ENCODE data around the gene CHIC2. TPM values are rescaled to one million over a fixed set of nuclear protein-coding genes. Genes with fewer than 3 reads are reported as not detected.

Gene CHIC2
- total RNA-seq, 1 experiment from 2014 or later = 10.8 TPM

DNA sequence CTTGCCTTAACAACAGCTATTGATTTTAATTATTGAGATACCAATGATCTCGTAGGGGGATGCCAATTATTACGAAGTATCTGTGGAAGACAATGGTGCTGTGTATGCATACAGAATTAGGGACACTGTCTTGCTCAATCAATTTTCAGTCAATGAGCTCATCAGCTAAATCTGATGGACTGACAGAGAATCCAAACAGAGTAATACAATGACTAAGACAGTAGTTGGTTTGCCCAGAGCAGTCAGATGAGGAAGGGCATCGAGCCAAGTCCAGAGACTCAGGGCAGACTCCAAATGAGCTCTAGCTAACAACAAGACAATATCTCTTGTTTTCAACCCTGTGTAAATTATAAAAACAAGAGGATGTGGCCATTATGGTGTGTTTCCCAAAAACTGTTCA is 20.9 kb upstream of the CHIC2 start:
- DNase-seq (ENCODE audit: low read depth, low spot score) (no peak), ATAC-seq (no peak)
- RAD21 ChIA-PET (ENCODE audit: low non-redundant PET in 1 of 2, low total read pairs in 2 of 2, uncharacterized antibody in 2 of 2, unreplicated experiment in 2 of 2) = no interaction called here
- CTCF ChIA-PET = no interaction called here
- no peaks in the 10 kb centered on the region for H3K9me3 ChIP-seq (ENCODE audit: control insufficient read depth in 1 of 2, insufficient read depth in 1 of 2, low read depth in 1 of 2, low read length in 2 of 2)
- intact Hi-C loops (cut with micrococcal nuclease) = no loop called here
- no peaks in the 10 kb centered on the region for H3K27me3 ChIP-seq (ENCODE audit: insufficient read depth, low read length)
- H4K20me1 ChIP-seq (ENCODE audit: insufficient read depth) = no peaks in the 10 kb centered on the region
- peaks cover 12 to 22% of the 10 kb centered on the region in 2 experiments for H3K4me1 ChIP-seq (ENCODE audit: control insufficient read depth in 1 of 2, insufficient read depth in 2 of 2, low read length in 2 of 2)
- H3K9ac ChIP-seq (ENCODE audit: low read length) = no peak overlapping the region
- H3K27ac ChIP-seq (ENCODE audit: low read depth, low read length) = no peak overlapping the region
- no peak overlapping the region for H3K4me2 ChIP-seq (ENCODE audit: low read length)
- no peak overlapping the region for H3K4me3 ChIP-seq (replicated peaks in 1 of 2; ENCODE audit: low read depth in 1 of 2, low read length in 2 of 2)
- no peaks in the 10 kb centered on the region for H3K36me3 ChIP-seq (ENCODE audit: control insufficient read depth in 1 of 2, insufficient read depth in 2 of 2, low read length in 2 of 2)
- no peaks in the 10 kb centered on the region for H3K79me2 ChIP-seq (ENCODE audit: insufficient read depth, low read length)
- POLR2A ChIA-PET = no interaction called here
- no TSS peak for BruUV-seq (replicated peaks)
- no peak for TF ChIP-seq EGR1 (IDR thresholded peaks at IDR 0.05; ENCODE audit: low read depth)
- TF ChIP-seq SRF (IDR thresholded peaks at IDR 0.05; ENCODE audit: low read depth) = no peak
- no peak for TF ChIP-seq EZH2 (IDR thresholded peaks at IDR 0.05)
- TF ChIP-seq ZNF274 (IDR thresholded peaks at IDR 0.05; ENCODE audit: low read depth, low read length) = no peak
- TF ChIP-seq JUND (IDR thresholded peaks at IDR 0.05) = no peak
- TF ChIP-seq CEBPB (IDR thresholded peaks at IDR 0.05; ENCODE audit: low read depth) = 0 out of 2 replicates have a peak, but pooled peaks have one; percentile 29
- TF ChIP-seq FOSL1 (IDR thresholded peaks at IDR 0.05; ENCODE audit: low read depth) = no peak
- H2AFZ ChIP-seq (ENCODE audit: low read depth, low read length, poor library complexity, severe bottlenecking) = no peak overlapping the region
- no peaks in the 10 kb centered on the region for H3K9me2 ChIP-seq (ENCODE audit: insufficient read depth)

DNA sequence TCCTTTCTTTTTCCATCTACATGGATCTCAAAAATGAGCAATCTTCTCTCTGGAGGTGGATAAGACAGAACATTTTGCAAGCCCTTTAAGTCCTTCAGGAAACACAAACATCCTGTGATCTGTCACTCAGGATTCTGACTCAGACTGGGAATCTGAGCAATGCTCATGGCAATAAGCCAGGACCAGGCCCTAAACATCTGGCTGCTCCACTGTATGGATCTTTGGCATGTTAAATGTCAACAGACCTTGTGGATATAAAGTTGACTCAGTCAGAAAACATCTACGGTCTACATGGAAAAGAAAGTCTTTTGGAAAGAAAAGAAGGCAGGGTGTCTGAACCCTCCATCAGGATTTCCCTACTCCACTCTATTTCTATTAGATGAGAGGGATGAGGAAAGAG is 17.8 kb upstream of the CHIC2 start:
- TF ChIP-seq CEBPB (IDR thresholded peaks at IDR 0.05; ENCODE audit: low read depth) (peak; percentile 76), POLR2AphosphoS5 (IDR thresholded peaks at IDR 0.05; ENCODE audit: low read depth, low read length) (peak; percentile 55; the same call in 1 of the 2 replicates), POLR2A (IDR thresholded peaks at IDR 0.05; ENCODE audit: borderline replicate concordance, extremely low read depth, insufficient read depth, insufficient read length) (no peak), EZH2 (IDR thresholded peaks at IDR 0.05) (no peak), RAD21 (IDR thresholded peaks at IDR 0.05; ENCODE audit: low read depth) (no peak), SRF (IDR thresholded peaks at IDR 0.05; ENCODE audit: low read depth) (peak; percentile 40; the same call in 1 of the 2 replicates), TCF7L2 (IDR thresholded peaks at IDR 0.05; ENCODE audit: borderline replicate concordance, extremely low read depth, insufficient read depth, insufficient read length) (peak; percentile 36), CBX3 (IDR thresholded peaks at IDR 0.05; ENCODE audit: low read depth) (peak; percentile 57; the same call in 1 of the 2 replicates), FOSL1 (IDR thresholded peaks at IDR 0.05; ENCODE audit: low read depth) (peak; percentile 69), SP1 (IDR thresholded peaks at IDR 0.05; ENCODE audit: low read depth) (peak; percentile 69), SIN3A (IDR thresholded peaks at IDR 0.05; ENCODE audit: low read depth) (peak; percentile 58; the same call in 1 of the 2 replicates), ZNF274 (IDR thresholded peaks at IDR 0.05; ENCODE audit: low read depth, low read length) (no peak), JUND (IDR thresholded peaks at IDR 0.05) (peak; percentile 73)
- TF ChIP-seq, protein P1, sequence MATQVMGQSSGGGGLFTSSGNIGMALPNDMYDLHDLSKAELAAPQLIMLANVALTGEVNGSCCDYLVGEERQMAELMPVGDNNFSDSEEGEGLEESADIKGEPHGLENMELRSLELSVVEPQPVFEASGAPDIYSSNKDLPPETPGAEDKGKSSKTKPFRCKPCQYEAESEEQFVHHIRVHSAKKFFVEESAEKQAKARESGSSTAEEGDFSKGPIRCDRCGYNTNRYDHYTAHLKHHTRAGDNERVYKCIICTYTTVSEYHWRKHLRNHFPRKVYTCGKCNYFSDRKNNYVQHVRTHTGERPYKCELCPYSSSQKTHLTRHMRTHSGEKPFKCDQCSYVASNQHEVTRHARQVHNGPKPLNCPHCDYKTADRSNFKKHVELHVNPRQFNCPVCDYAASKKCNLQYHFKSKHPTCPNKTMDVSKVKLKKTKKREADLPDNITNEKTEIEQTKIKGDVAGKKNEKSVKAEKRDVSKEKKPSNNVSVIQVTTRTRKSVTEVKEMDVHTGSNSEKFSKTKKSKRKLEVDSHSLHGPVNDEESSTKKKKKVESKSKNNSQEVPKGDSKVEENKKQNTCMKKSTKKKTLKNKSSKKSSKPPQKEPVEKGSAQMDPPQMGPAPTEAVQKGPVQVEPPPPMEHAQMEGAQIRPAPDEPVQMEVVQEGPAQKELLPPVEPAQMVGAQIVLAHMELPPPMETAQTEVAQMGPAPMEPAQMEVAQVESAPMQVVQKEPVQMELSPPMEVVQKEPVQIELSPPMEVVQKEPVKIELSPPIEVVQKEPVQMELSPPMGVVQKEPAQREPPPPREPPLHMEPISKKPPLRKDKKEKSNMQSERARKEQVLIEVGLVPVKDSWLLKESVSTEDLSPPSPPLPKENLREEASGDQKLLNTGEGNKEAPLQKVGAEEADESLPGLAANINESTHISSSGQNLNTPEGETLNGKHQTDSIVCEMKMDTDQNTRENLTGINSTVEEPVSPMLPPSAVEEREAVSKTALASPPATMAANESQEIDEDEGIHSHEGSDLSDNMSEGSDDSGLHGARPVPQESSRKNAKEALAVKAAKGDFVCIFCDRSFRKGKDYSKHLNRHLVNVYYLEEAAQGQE (IDR thresholded peaks at IDR 0.05; ENCODE audit: low read depth) = no peak
- TF ChIP-seq, protein P2, sequence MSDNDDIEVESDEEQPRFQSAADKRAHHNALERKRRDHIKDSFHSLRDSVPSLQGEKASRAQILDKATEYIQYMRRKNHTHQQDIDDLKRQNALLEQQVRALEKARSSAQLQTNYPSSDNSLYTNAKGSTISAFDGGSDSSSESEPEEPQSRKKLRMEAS (IDR thresholded peaks at IDR 0.05) = peak; percentile 47
- Histone ChIP-seq H3K9ac (ENCODE audit: low read length) (no peak overlapping the region), H3K4me3 (replicated peaks in 1 of 2; ENCODE audit: low read depth in 1 of 2, low read length in 2 of 2) (no peak overlapping the region; a peak in 1 of 4 replicates), H3K36me3 (ENCODE audit: control insufficient read depth in 1 of 2, insufficient read depth in 2 of 2, low read length in 2 of 2) (no peaks in the 10 kb centered on the region), H2AFZ (ENCODE audit: low read depth, low read length, poor library complexity, severe bottlenecking) (no peak overlapping the region), H3K27ac (ENCODE audit: low read depth, low read length) (no peak overlapping the region), H4K20me1 (ENCODE audit: insufficient read depth) (no peaks in the 10 kb centered on the region), H3K27me3 (ENCODE audit: insufficient read depth, low read length) (no peaks in the 10 kb centered on the region), H3K9me2 (ENCODE audit: insufficient read depth) (no peaks in the 10 kb centered on the region), H3K4me2 (ENCODE audit: low read length) (peak overlapping the region; percentile 58), H3K9me3 (ENCODE audit: control insufficient read depth in 1 of 2, insufficient read depth in 1 of 2, low read depth in 1 of 2, low read length in 2 of 2) (no peaks in the 10 kb centered on the region), H3K79me2 (ENCODE audit: insufficient read depth, low read length) (no peaks in the 10 kb centered on the region), H3K4me1 (ENCODE audit: control insufficient read depth in 1 of 2, insufficient read depth in 2 of 2, low read length in 2 of 2) (peaks cover 12 to 32% of the 10 kb centered on the region in 2 experiments)
- ATAC-seq = peak; percentile 90
- RAD21 ChIA-PET (ENCODE audit: low non-redundant PET in 1 of 2, low total read pairs in 2 of 2, uncharacterized antibody in 2 of 2, unreplicated experiment in 2 of 2) = no interaction called here
- peak; percentile 70 for DNase-seq (ENCODE audit: low read depth, low spot score)
- BruUV-seq (replicated peaks) = no TSS peak
- intact Hi-C loops (cut with micrococcal nuclease) = no loop called here
- CTCF ChIA-PET = no interaction called here
- POLR2A ChIA-PET = no interaction called here
